B cell (primary cell): ENCODE results near the gene TBCD. TPM values are rescaled to one million over a fixed set of nuclear protein-coding genes. Genes with fewer than 3 reads are reported as not detected.

Experiments used
- ATAC-seq: fragments of 200-7000 bp; cut with Tn5 transposase; one replicate; pipeline ENCODE4 v1.10.0; 2021; ENCODE audit warnings: low read depth, mild to moderate bottlenecking, moderate number of reproducible peaks, moderate library complexity
- CTCF ChIA-PET: fragments of 350-600 bp; sonication (Branson Sonifier 250); formaldehyde crosslinking; loops from one replicate; lab custom pipeline; 2021; ENCODE audit warnings: antibody characterized with exemption, inconsistent platforms; lab: Charles Lee
- POLR2A ChIA-PET: fragments of 350-600 bp; sonication (Branson Sonifier 250); formaldehyde crosslinking; loops from one replicate; lab custom pipeline; 2021; ENCODE audit warnings: antibody characterized with exemption; lab: Charles Lee
- DNase-seq: peaks from one replicate; pipeline ENCODE4 v3.0.0; 2013
- H2AFZ ChIP-seq: 2 replicates; pipeline ENCODE4 v1.6.1; 2012; ENCODE audit warnings: mild to moderate bottlenecking, low read depth, low read length; ENCODE audit not compliant: insufficient read depth, poor library complexity, severe bottlenecking
- H3K27ac ChIP-seq, 2 donors: 1 replicate in 1 of 2; 2 replicates in 1 of 2; pipeline ENCODE4 v1.5.1; 2012 to 2013; ENCODE audit warnings: low read length in 2 of 2, mild to moderate bottlenecking in 2 of 2, moderate library complexity in 1 of 2
- H3K27me3 ChIP-seq, 4 experiments: fragments of 200-600 bp in 1 of 4; sonication (generic) in 1 of 4; replicated peaks in 1 of 4; 1 replicate in 2 of 4; 2 replicates in 2 of 4; pipeline versions ENCODE4 v1.6.1 to v1.7.0; 2013 to 2016; ENCODE audit warnings: low read length in 3 of 4, mild to moderate bottlenecking in 2 of 4, mixed read lengths in 1 of 4, moderate library complexity in 1 of 4; ENCODE audit not compliant: insufficient read depth in 4 of 4, control insufficient read depth in 3 of 4; ENCODE audit errors: control extremely low read depth in 1 of 4
- H3K36me3 ChIP-seq, 2 experiments: replicated peaks in 1 of 2; 1 replicate in 1 of 2; 2 replicates in 1 of 2; pipeline versions ENCODE4 v1.6.1 to v1.7.1; 2013; ENCODE audit warnings: low read length in 1 of 2; ENCODE audit not compliant: insufficient read depth in 2 of 2, control insufficient read depth in 1 of 2; ENCODE audit errors: control extremely low read depth in 1 of 2, extremely low read depth in 1 of 2
- H3K4me1 ChIP-seq, 2 donors: fragments of 200-600 bp in 1 of 2; sonication (generic) in 1 of 2; 1 replicate in 1 of 2; 2 replicates in 1 of 2; pipeline versions ENCODE4 v1.5.1 to v1.6.1; 2013 to 2017; ENCODE audit warnings: low read length in 2 of 2; ENCODE audit not compliant: control insufficient read depth in 2 of 2, insufficient read depth in 2 of 2
- H3K4me2 ChIP-seq: replicated peaks from 2 replicates; pipeline ENCODE3; 2012; ENCODE audit warnings: mild to moderate bottlenecking, low read depth, low read length; ENCODE audit not compliant: poor library complexity, severe bottlenecking
- H3K4me3 ChIP-seq, 5 experiments: fragments of 200-600 bp in 1 of 5; sonication (generic) in 1 of 5; 1 replicate in 3 of 5; 2 replicates in 2 of 5; pipeline versions ENCODE4 v1.5.1 to v1.7.0; 2011 to 2016; ENCODE audit warnings: low read length in 4 of 5, mild to moderate bottlenecking in 4 of 5, low read depth in 2 of 5, control low read depth in 1 of 5, moderate library complexity in 1 of 5; ENCODE audit not compliant: insufficient read depth in 1 of 5; ENCODE audit errors: control extremely low read depth in 1 of 5, extremely low read depth in 1 of 5
- H3K79me2 ChIP-seq: fragments of 200-600 bp; sonication (generic); one replicate; pipeline ENCODE4 v1.6.0; 2016; ENCODE audit warnings: low read length; ENCODE audit not compliant: control insufficient read depth, insufficient read depth
- H3K9ac ChIP-seq: fragments of 200-600 bp; sonication (generic); 2 replicates; pipeline ENCODE4 v1.6.1; 2017; ENCODE audit warnings: mild to moderate bottlenecking, low read length, moderate library complexity
- H3K9me3 ChIP-seq, 3 donors: one replicate each; pipeline versions ENCODE4 v1.6.1 to v1.7.1; 2013; ENCODE audit warnings: low read length in 2 of 3; ENCODE audit not compliant: control insufficient read depth in 2 of 3, insufficient read depth in 1 of 3; ENCODE audit errors: control extremely low read depth in 1 of 3
- H4K20me1 ChIP-seq: 2 replicates; pipeline ENCODE4 v1.6.0; 2012; ENCODE audit warnings: mild to moderate bottlenecking, low read length; ENCODE audit not compliant: insufficient read depth, control insufficient read depth, poor library complexity, severe bottlenecking
- H3K27ac Mint-ChIP-seq: one replicate; pipeline ENCODE4 v1.8.0; 2021; ENCODE audit warnings: mixed read lengths
- H3K27me3 Mint-ChIP-seq: one replicate; pipeline ENCODE4 v1.8.0; 2021; ENCODE audit warnings: mixed read lengths
- H3K4me1 Mint-ChIP-seq: one replicate; pipeline ENCODE4 v1.8.0; 2021; ENCODE audit warnings: mixed read lengths
- H3K4me3 Mint-ChIP-seq: one replicate; pipeline ENCODE4 v1.8.0; 2021; ENCODE audit warnings: mixed read lengths
- H3K9me3 Mint-ChIP-seq: one replicate; pipeline ENCODE4 v1.8.0; 2022; ENCODE audit warnings: mixed read lengths; ENCODE audit not compliant: insufficient read depth
- CTCF ChIP-seq: fragments of 200-600 bp; IDR thresholded peaks from one replicate; pipeline ENCODE4 v1.8.0; 2022; ENCODE audit warnings: antibody characterized with exemption, mild to moderate bottlenecking
- EZH2 ChIP-seq: IDR thresholded peaks from 2 replicates; pipeline ENCODE4 v1.6.1; 2012; ENCODE audit warnings: borderline replicate concordance, low read depth, mild to moderate bottlenecking, moderate library complexity, low read length; ENCODE audit not compliant: insufficient read depth, poor library complexity, severe bottlenecking
- WGBS: methylation state at CpG from one replicate; pipeline ENCODE4 v1.1.5; 2013; ENCODE audit warnings: missing lambda C conversion rate; ENCODE audit not compliant: insufficient coverage; 5-methylcytosine and 5-hydroxymethylcytosine counted together
- intact Hi-C: fragments of 100-400 bp; cut with micrococcal nuclease; formaldehyde crosslinking; loops from one replicate; pipeline ENCODE4 v1.10.0; 2022
- polyA plus RNA-seq: library from polyadenylated mRNA; depleted of rRNA; stranded (reverse); fragments of >200 nt; gene quantifications from 2 replicates; pipeline ENCODE4 v1.2.3, GENCODE V29; 2012
- total RNA-seq, 2 donors: library from RNA; stranded (reverse); fragments of 120-200 nt in 1 of 2; gene quantifications; 1 replicate in 1 of 2; 2 replicates in 1 of 2; pipeline versions ENCODE4 v1.2.3 to v1.2.4, GENCODE V29; 2013 to 2022

The TBCD gene
- total and polyA plus RNA-seq, 2 donors (not counting 1 experiment from before 2014, with no cell fraction given), result 60.8 to 101 TPM

DNA sequence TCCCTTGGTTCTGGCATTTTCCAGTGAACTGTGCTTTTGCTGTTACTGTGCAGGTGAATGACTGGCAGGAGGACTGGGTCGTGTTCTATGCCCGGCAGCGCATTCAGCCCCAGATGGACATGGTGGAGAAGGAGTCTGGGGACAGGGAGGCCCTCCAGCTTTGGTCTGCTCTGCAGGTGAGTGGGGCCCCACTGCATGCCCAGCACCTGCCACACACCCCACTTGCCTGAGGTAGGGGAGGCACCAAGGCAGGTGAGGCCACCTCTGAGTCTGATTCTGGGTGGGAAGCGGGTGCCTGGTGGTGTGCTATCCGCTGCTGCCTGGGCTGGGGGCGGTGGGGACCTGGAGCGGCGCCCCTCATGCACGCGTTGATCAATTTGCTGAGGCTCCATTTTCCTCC lies 25.4 kb upstream of the TBCD start:
- Histone ChIP-seq H3K79me2 (no peaks in the 10 kb centered on the region), H3K4me2 (no peak overlapping the region), H2AFZ (no peak overlapping the region), H3K27ac (no peak overlapping the region), H3K27me3 (no peaks in the 10 kb centered on the region), H3K9ac (no peak overlapping the region), H3K4me3 (no peak overlapping the region), H3K4me1 (no peaks in the 10 kb centered on the region), H4K20me1 (no peaks in the 10 kb centered on the region), H3K36me3 (peaks cover 0 to 30% of the 10 kb centered on the region in 2 experiments), H3K9me3 (no peaks in the 10 kb centered on the region)
- H3K27ac Mint-ChIP-seq, result no peak overlapping the region
- no peaks in the 10 kb centered on the region for H3K4me1 Mint-ChIP-seq
- DNase-seq (no peak), ATAC-seq (no peak)
- H3K9me3 Mint-ChIP-seq, result no peaks in the 10 kb centered on the region
- no peak overlapping the region for H3K4me3 Mint-ChIP-seq
- H3K27me3 Mint-ChIP-seq, result no peaks in the 10 kb centered on the region
- WGBS, result 97% methylated on average over 8 of the region's 10 CpGs
- TF ChIP-seq CTCF, result no peak
- TF ChIP-seq EZH2, result no peak
- intact Hi-C loops, result no loop called here
- POLR2A ChIA-PET, result no interaction called here
- CTCF ChIA-PET, result interaction anchor here (0.9 kb wide), 1 partner anchor 58 kb away, joined by 3 read pairs; no protein-coding TSS in a partner anchor

DNA sequence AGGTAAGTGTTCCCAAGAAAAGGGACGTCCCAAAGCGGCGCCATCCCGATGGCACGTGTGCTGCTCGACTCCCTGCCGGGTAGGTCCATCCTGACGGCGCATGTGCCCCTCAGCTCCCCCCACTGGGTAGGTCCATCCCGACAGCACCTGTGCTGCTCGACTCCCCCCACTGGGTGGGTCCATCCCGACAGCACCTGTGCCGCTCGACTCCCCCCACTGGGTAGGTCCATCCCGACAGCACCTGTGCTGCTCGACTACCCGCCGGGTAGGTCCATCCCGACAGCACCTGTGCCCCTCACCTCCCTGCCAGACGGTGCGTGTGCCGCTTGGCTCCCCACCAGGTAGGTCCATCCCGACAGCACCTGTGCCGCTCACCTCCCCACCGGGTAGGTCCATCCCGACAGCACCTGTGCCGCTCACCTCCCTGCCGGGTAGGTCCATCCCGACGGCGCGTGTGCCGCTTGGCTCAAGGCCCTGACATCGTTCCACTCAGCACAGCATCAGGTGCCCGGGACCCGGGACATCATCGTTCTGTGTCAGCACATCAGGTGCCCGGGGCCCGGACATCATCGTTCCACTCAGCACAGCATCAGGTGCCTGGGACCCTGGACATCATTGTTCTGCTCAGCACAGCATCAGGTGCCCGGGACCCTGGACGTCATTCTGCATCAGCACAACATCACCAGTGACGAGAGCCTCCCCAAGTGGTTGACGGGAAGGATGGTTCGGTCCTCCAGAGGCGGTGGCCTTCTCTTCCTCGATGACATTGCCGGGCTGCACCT lies 22.2 kb upstream of the TBCD start:
- Histone ChIP-seq H3K4me1 (no peaks in the 10 kb centered on the region), H3K9ac (no peak overlapping the region), H3K79me2 (no peaks in the 10 kb centered on the region), H2AFZ (no peak overlapping the region), H4K20me1 (no peaks in the 10 kb centered on the region), H3K27ac (no peak overlapping the region), H3K36me3 (peaks cover 4 to 21% of the 10 kb centered on the region in 2 experiments), H3K4me3 (no peak overlapping the region), H3K4me2 (no peak overlapping the region), H3K9me3 (peaks cover 1 to 21% (median 12%) of the 10 kb centered on the region in 3 donors), H3K27me3 (no peaks in the 10 kb centered on the region)
- DNase-seq (no peak), ATAC-seq (no peak)
- ChIA-PET CTCF (no interaction called here), POLR2A (no interaction called here)
- Mint-ChIP-seq H3K27me3 (no peaks in the 10 kb centered on the region), H3K27ac (no peak overlapping the region), H3K9me3 (peaks cover 3% of the 10 kb centered on the region), H3K4me1 (no peaks in the 10 kb centered on the region), H3K4me3 (no peak overlapping the region)
- intact Hi-C loops, result no loop called here
- no peak for TF ChIP-seq EZH2
- TF ChIP-seq CTCF, result no peak
- WGBS, result 90% methylated on average over 47 of the region's 48 CpGs
